HEK293 (cell line): Measurements from ENCODE around the gene TXN2.

Experiments
- CTCF ChIP-seq: fragments of 450-650 bp; formaldehyde crosslinking; IDR thresholded peaks from 2 replicates; pipeline ENCODE4 v1.5.1; 2016; ENCODE audit warnings: missing biosample characterization, missing genetic modification characterization
- TCF7L2 ChIP-seq: IDR thresholded peaks from 2 replicates; pipeline ENCODE4 v1.6.1; 2011; ENCODE audit warnings: low read depth, mild to moderate bottlenecking, inconsistent platforms, low read length, moderate library complexity, borderline replicate concordance
- YY1 ChIP-seq: fragments of 450-650 bp; formaldehyde crosslinking; IDR thresholded peaks from 2 replicates; pipeline ENCODE4 v1.5.1; 2018; ENCODE audit warnings: missing biosample characterization, missing genetic modification characterization
- ZIC2 ChIP-seq: fragments of 450-650 bp; formaldehyde crosslinking; IDR thresholded peaks from 2 replicates; pipeline ENCODE4 v1.5.1; 2016; ENCODE audit warnings: missing biosample characterization, missing genetic modification characterization
- ZNF138 ChIP-seq: fragments of 450-650 bp; formaldehyde crosslinking; IDR thresholded peaks from 2 replicates; pipeline ENCODE4 v1.5.1; 2016; ENCODE audit warnings: missing biosample characterization, missing genetic modification characterization, borderline replicate concordance
- ZNF23 ChIP-seq: fragments of 450-650 bp; formaldehyde crosslinking; IDR thresholded peaks from 2 replicates; pipeline ENCODE4 v1.5.1; 2016; ENCODE audit warnings: missing biosample characterization, missing genetic modification characterization, borderline replicate concordance
- ZNF426 ChIP-seq: fragments of 450-650 bp; formaldehyde crosslinking; IDR thresholded peaks from 2 replicates; pipeline ENCODE4 v1.5.1; 2017; ENCODE audit warnings: missing biosample characterization, missing genetic modification characterization, mild to moderate bottlenecking, inconsistent platforms, moderate library complexity
- ZNF692 ChIP-seq: fragments of 450-650 bp; formaldehyde crosslinking; IDR thresholded peaks from 2 replicates; pipeline ENCODE4 v1.5.1; 2016; ENCODE audit warnings: missing biosample characterization, missing genetic modification characterization
- ZNF768 ChIP-seq: fragments of 450-650 bp; formaldehyde crosslinking; IDR thresholded peaks from 2 replicates; pipeline ENCODE4 v1.5.1; 2018; ENCODE audit warnings: missing biosample characterization, mild to moderate bottlenecking, missing genetic modification characterization

GRCh38 chr22:36453855-36454378 is 27.5 kb downstream of the TXN2 start:
- no peak for TF ChIP-seq ZNF426
- TF ChIP-seq ZNF692 (tag by site-specific recombination): no peak
- TF ChIP-seq ZNF768 (tag by site-specific recombination): no peak
- no peak for TF ChIP-seq ZIC2 (tag by site-specific recombination)
- no peak for TF ChIP-seq CTCF
- TF ChIP-seq YY1: no peak
- TF ChIP-seq ZNF23 (tag by site-specific recombination): no peak
- TF ChIP-seq TCF7L2: no peak
- no peak for TF ChIP-seq ZNF138 (tag by site-specific recombination)
